GM21528 (cell line): Measurements from ENCODE around the gene FOXF1.

Experiments used
- ATAC-seq: cut with Tn5 transposase; IDR thresholded peaks from one replicate; pipeline ENCODE4 v1.9.1; 2021; ENCODE audit warnings: mild to moderate bottlenecking, moderate library complexity; ENCODE audit not compliant: unreplicated experiment, low FRiP score

Gene FOXF1

DNA sequence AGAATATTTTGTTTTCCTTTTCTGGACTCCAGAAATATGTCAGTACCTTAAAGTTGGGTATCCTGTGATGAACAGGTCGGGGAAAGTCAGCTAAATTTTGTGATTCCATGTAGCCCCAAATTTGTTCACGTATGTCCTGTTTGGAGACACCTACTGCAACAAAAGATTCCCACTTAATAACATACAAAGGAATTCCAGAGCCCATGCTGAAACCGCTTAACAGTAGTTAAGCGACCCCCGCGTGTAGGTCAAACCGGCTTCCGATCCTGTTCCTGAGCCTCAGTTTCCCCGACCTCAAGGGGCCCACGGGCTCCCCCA lies 44.2 kb downstream of the FOXF1 start:
- no peak for ATAC-seq

DNA sequence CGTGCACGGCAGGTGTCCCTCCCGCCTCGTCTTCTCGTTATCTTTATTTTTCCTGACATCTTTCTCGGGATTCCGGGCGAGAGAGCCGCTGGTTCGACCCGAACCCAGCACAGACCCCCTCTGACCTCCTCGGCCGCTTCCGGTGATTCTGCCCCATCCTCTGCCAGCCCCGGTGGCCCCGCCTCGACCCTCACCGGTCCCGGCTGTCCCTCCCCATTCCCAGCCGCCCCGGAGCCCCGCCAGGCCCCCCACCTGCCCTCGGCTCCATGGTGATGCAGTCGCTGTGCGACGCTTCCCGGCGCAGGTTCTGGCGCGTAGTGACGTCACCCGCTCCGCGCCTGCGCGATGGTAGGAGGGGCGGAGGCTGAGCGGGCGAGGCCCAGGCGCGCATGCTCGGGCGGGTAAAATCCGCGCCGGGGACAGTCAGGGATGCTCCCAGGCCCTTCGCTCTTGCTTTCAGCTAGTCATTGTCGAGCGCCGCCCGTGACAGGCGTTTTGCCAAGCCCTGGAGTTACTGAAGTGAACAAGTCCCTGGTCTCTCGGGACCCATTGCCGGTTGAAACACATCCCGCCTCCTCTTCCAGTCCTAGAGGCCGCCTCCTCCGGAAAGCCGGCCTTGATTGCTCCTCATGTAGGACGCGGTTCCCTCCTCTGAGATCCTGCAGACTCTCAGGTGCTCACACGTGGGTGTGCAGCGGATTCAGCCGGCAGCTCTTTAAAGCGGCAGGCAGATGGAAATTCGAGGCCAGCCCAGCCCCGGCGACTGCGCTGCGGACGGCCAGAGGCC lies 44.8 kb downstream of the FOXF1 start, which contains the start of gene MTHFSD:
MTHFSD (minus strand) TSS at position 319 of the 787 bp plus-strand sequence; CDS start at position 268, 51 bp downstream.
- ATAC-seq: peak; percentile 85

DNA sequence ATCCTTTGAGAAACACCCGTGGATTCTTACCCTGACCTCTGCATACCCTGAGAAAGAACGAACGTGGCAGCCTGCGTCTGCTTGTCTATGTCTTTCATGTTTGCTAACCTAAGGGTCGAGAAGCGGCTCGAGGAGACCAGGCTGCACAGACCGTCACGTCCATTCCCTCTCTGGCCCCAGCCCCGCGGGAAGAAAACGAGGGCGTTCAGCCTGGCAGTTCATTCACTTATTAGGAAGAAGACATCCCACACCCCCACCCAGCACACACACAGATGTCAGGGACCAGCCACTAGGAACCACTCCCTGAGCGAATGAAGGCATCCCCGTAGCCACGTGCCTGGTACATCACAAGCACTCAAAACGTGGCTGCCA lies 45.4 kb downstream of the FOXF1 start:
- ATAC-seq: no peak

DNA sequence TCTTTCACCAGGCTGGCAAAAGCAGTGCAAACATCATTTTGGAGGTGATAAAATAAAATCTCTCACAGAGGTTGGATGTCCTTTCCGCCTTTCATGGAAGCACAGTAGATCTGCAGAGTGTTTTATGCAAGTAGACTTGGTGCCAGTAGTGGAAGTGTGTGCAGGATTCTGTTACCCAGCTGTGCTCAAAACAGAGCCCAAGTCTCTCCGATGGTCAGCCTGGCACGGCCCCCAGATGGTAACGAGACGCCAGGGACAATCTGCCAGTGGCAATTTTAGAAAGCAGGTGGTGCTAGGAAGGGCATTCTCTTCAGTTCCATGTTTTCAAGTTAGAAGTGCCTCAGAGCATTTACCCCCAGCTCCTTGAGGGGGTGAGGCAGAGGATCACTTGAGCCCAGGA lies 46.2 kb downstream of the FOXF1 start:
- no peak for ATAC-seq

DNA sequence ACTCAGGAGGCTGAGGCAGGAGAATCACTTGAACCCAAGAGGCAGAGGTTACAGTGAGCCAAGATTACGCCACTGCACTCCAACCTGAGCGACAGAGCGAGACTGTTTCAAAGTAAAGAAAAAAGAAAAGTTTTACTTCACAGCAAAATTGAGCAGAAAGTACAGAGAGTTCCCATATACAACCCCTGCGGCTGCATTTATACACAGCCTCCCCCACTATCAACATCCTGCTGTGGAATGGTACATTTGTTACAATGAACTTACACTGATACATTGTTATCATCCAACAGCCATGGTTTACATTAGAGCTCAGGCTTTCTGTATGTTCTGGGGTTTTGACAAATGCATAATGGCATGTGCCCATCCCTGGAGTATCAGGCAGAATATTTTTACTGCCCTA lies 47.3 kb downstream of the FOXF1 start:
- no peak for ATAC-seq

DNA sequence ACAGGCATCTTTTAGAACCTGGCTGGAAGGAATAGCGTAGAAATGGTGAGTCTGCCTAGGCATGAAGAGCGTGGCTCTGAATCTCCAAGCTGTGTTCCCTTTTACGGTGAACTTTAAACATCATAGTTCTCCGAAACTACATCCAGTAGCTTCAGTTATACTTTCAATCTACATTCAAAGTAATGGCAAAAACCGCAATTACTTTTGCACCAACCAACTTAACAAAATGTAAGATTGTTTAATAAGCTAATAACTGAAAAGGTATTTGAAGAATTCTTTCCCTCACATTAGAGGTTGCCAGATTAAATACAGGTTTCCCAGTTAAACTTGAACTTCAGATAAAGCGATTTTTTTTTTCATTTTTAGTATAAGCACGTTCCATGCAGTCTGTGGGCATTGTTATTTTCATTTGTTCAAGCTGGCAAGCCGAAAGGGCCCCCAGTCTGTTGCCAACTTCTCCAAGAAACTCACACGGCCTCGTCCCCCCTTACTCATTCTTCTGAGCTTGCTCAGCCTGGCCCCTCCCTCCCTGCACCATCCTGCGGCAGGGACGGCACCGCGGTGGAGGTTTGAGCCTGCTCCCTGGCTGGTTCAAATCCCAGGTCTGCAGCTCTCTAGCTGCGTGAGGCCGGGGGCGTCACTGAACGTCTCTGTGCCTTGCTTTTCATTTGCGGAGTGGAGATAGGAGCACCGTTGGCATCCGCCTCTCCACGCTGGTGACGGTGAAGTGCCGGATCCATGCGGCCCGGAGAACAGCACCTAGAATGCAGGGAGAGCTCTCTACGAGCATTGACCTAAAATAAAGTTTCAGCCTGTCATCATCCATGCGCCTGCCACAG lies 48.2 kb downstream of the FOXF1 start:
- no peak for ATAC-seq

DNA sequence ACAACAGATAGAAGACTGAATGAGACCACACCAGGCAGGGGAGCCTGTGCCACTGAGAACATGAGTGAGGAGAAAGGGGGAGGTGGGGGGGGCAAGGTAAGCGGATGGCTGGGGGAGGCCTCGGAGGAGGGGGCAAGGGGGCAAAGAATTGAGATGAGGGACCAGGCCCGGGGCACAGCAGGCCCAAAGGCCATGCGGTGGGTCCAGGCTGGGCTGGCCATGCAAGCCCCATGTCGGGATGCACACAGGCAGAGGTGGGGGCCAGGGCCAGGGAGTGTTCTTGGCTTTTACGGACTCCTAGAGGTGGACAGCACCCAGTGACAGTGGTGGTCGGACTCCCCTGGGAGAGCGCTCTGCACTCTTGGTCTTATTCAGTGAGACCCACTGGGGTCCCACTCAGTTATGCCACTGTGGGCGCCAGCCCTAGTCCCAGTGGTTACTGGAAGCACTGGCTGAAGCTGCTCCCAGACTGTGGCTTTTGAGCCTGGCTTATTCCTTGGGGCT lies 49.5 kb downstream of the FOXF1 start:
- no peak for ATAC-seq

DNA sequence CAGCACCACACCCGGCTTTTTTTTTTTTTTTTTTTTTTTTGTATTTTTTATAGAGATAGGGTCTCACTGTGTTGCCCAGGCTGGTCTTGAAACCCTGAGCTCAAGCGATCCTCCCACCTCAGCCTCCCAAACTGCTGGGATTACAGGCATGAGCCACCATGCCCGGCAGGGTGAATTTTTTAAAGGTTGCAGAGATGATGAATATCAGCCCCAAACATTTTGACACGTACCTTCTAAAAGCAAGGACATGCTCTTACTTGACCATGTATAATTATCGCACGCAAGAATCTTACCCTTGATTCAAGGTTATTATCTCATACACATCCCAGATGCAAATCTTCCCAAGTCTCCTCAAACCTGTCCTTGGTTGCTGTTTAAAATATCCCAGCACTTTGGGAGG lies 52.0 kb downstream of the FOXF1 start:
- no peak for ATAC-seq

DNA sequence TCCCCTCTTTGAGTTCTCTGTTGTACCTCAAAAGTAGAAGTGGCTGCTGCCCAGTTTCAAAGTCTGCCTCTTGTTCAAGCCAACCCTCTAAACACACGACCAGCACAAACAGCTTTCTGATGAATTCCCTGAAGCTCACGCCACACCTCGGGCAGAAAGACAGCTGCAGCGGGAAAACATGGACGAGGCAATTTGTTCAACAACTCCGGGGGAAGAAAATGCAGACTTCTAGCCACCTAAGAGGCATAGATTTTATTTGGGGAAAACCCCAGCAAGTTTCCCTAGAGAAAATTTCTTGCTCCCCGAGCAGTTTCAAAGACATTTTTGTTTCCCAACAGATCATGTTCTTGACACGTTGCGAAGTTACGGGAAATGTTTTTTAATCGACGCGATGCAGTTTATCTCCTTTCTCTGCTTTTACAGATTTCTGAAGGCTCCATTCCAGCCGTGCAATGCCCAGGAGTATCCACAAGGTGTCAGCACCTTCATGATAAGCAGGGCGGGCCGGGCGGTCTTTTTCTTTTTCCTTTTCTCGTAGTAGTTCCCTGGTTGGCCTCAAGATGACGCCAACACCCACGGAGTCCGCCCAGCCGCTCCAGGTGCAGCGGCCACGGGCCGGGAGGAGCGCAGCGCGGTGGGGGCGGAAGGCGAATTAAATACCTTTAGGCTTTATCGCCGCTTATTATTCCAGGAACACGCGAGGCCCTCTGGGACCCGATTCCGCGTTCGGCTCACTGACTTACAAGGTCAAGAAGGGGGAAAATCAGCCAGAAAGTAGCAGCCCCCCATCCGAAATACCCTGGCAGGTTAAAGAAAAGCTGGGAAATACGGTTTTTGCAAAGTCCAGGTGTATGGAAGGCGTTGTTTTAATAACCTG lies 53.4 kb downstream of the FOXF1 start:
- ATAC-seq: peak; percentile 80
